Hepatocyte (in vitro differentiated cells): ENCODE data around the gene BCAR1. TPM values are rescaled to one million over a fixed set of nuclear protein-coding genes. Genes with fewer than 3 reads are reported as not detected.

Experiments used
- DNase-seq: peaks from one replicate; pipeline ENCODE4 v3.0.0-alpha.2; 2016; ENCODE audit warnings: low spot score
- H2AFZ ChIP-seq: fragments of 200-600 bp; sonication (generic); 2 replicates; pipeline ENCODE4 v1.6.0; 2016; ENCODE audit warnings: antibody characterized with exemption, mild to moderate bottlenecking
- H3K27ac ChIP-seq: fragments of 200-600 bp; sonication (generic); 2 replicates; pipeline ENCODE4 v1.5.1; 2016; ENCODE audit warnings: mild to moderate bottlenecking
- H3K27me3 ChIP-seq: fragments of 200-600 bp; sonication (generic); 2 replicates; pipeline ENCODE4 v1.6.1; 2016
- H3K36me3 ChIP-seq: fragments of 200-600 bp; sonication (generic); replicated peaks from 2 replicates; pipeline ENCODE4 v1.5.1; 2016; ENCODE audit warnings: low read depth; ENCODE audit not compliant: insufficient read depth
- H3K4me1 ChIP-seq: fragments of 200-600 bp; sonication (generic); 2 replicates; pipeline ENCODE4 v1.5.1; 2016; ENCODE audit warnings: mild to moderate bottlenecking, moderate library complexity; ENCODE audit not compliant: insufficient read depth
- H3K4me2 ChIP-seq: fragments of 200-600 bp; sonication (generic); 2 replicates; pipeline ENCODE4 v1.6.0; 2016
- H3K4me3 ChIP-seq: fragments of 200-600 bp; sonication (generic); 2 replicates; pipeline ENCODE4 v1.5.1; 2016; ENCODE audit warnings: mild to moderate bottlenecking
- H3K79me2 ChIP-seq: fragments of 200-600 bp; sonication (generic); 2 replicates; pipeline ENCODE4 v1.6.0; 2017; ENCODE audit warnings: mild to moderate bottlenecking
- H3K9me2 ChIP-seq: fragments of 200-600 bp; sonication (generic); replicated peaks from 2 replicates; pipeline ENCODE4 v1.6.0; 2017; ENCODE audit warnings: mild to moderate bottlenecking; ENCODE audit not compliant: insufficient read depth
- H3K9me3 ChIP-seq: fragments of 200-600 bp; sonication (generic); 2 replicates; pipeline ENCODE4 v1.5.1; 2016; ENCODE audit warnings: low read depth, mild to moderate bottlenecking
- H4K20me1 ChIP-seq: fragments of 200-600 bp; sonication (generic); 2 replicates; pipeline ENCODE4 v1.6.0; 2016; ENCODE audit warnings: mild to moderate bottlenecking; ENCODE audit not compliant: insufficient read depth, poor library complexity, severe bottlenecking
- EZH2 ChIP-seq: fragments of 200-600 bp; sonication (generic); IDR thresholded peaks from 2 replicates; pipeline ENCODE4 v1.6.1; 2016; ENCODE audit warnings: antibody characterized with exemption, mild to moderate bottlenecking, borderline replicate concordance
- EZH2phosphoT487 ChIP-seq: fragments of 200-600 bp; sonication (generic); IDR thresholded peaks from one replicate; pipeline ENCODE4 v1.6.1; 2018; ENCODE audit warnings: antibody characterized with exemption, mild to moderate bottlenecking, low read depth, moderate library complexity; ENCODE audit not compliant: unreplicated experiment, severe bottlenecking
- WGBS: methylation state at CpG from one replicate; pipeline ENCODE4 v1.1.6; 2016; ENCODE audit warnings: low lambda C conversion rate; ENCODE audit errors: missing lambda C conversion rate; 5-methylcytosine and 5-hydroxymethylcytosine counted together
- polyA plus RNA-seq: library from polyadenylated mRNA; unstranded; fragments of >200 nt; fragmentation: Nextera tagmentation; extraction: Ambion mirVana; gene quantifications from 2 replicates; pipeline ENCODE4 v1.2.1, GENCODE V29; 2016
- total RNA-seq: library from RNA; depleted of rRNA; stranded (reverse); fragments of >200 nt; gene quantifications from 2 replicates; pipeline ENCODE4 v1.2.3, GENCODE V29; 2014
- TF ChIP-seq, protein P1 (sequence below): fragments of 200-600 bp; sonication (generic); IDR thresholded peaks from 2 replicates; pipeline ENCODE4 v1.5.1; 2016; ENCODE audit warnings: antibody characterized with exemption, mild to moderate bottlenecking; ENCODE audit not compliant: poor library complexity

The BCAR1 gene
- total and polyA plus RNA-seq, 2 experiments from 2014 or later: 77.3 to 112 TPM

GRCh38 chr16:75202069-75202590 lies 49.3 kb downstream of the BCAR1 start:
- Histone ChIP-seq H2AFZ (no peak overlapping the region), H4K20me1 (no peaks in the 10 kb centered on the region), H3K79me2 (no peaks in the 10 kb centered on the region), H3K27me3 (no peaks in the 10 kb centered on the region), H3K4me3 (no peak overlapping the region), H3K4me1 (peaks cover 5% of the 10 kb centered on the region), H3K9me2 (no peaks in the 10 kb centered on the region), H3K9me3 (no peaks in the 10 kb centered on the region), H3K27ac (no peak overlapping the region), H3K4me2 (no peak overlapping the region), H3K36me3 (no peaks in the 10 kb centered on the region)
- 96% methylated on average over 13 of the region's 13 CpGs for WGBS
- TF ChIP-seq, protein P1, sequence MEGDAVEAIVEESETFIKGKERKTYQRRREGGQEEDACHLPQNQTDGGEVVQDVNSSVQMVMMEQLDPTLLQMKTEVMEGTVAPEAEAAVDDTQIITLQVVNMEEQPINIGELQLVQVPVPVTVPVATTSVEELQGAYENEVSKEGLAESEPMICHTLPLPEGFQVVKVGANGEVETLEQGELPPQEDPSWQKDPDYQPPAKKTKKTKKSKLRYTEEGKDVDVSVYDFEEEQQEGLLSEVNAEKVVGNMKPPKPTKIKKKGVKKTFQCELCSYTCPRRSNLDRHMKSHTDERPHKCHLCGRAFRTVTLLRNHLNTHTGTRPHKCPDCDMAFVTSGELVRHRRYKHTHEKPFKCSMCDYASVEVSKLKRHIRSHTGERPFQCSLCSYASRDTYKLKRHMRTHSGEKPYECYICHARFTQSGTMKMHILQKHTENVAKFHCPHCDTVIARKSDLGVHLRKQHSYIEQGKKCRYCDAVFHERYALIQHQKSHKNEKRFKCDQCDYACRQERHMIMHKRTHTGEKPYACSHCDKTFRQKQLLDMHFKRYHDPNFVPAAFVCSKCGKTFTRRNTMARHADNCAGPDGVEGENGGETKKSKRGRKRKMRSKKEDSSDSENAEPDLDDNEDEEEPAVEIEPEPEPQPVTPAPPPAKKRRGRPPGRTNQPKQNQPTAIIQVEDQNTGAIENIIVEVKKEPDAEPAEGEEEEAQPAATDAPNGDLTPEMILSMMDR: no peak
- TF ChIP-seq EZH2phosphoT487: no peak
- no peak for TF ChIP-seq EZH2
- no peak for DNase-seq

- no peak overlapping the region for H3K4me3 ChIP-seq
- H3K4me2 ChIP-seq: peak overlapping the region; percentile 45
- H3K79me2 ChIP-seq: no peaks in the 10 kb centered on the region
- TF ChIP-seq EZH2phosphoT487 (no peak), EZH2 (no peak)
- TF ChIP-seq, protein P1: no peak
- no peaks in the 10 kb centered on the region for H3K9me2 ChIP-seq
- peak; percentile 64 for DNase-seq
- WGBS: 44% methylated on average over 18 of the region's 18 CpGs
- H3K4me1 ChIP-seq: peaks cover 5% of the 10 kb centered on the region
- H3K27ac ChIP-seq: peak overlapping the region; percentile 13
- no peaks in the 10 kb centered on the region for H3K9me3 ChIP-seq
- H3K36me3 ChIP-seq: no peaks in the 10 kb centered on the region
- H3K27me3 ChIP-seq: no peaks in the 10 kb centered on the region
- no peak overlapping the region for H2AFZ ChIP-seq
- no peaks in the 10 kb centered on the region for H4K20me1 ChIP-seq
These were observed 53.3 kb downstream of the BCAR1 start for GRCh38 chr16:75198135-75198600.

GRCh38 chr16:75197522-75198134 lies 53.8 kb downstream of the BCAR1 start:
- no peaks in the 10 kb centered on the region for H3K9me2 ChIP-seq
- H3K79me2 ChIP-seq: no peaks in the 10 kb centered on the region
- H3K27ac ChIP-seq: no peak overlapping the region
- no peak for TF ChIP-seq EZH2phosphoT487
- TF ChIP-seq EZH2: no peak
- TF ChIP-seq, protein P1: no peak
- no peak for DNase-seq
- H4K20me1 ChIP-seq: no peaks in the 10 kb centered on the region
- H3K4me2 ChIP-seq: peak overlapping the region; percentile 45
- no peak overlapping the region for H2AFZ ChIP-seq
- 68% methylated on average over 14 of the region's 14 CpGs for WGBS
- H3K4me3 ChIP-seq: no peak overlapping the region
- no peaks in the 10 kb centered on the region for H3K27me3 ChIP-seq
- peaks cover 5% of the 10 kb centered on the region for H3K4me1 ChIP-seq
- H3K9me3 ChIP-seq: no peaks in the 10 kb centered on the region
- H3K36me3 ChIP-seq: no peaks in the 10 kb centered on the region
